Neutrophil (primary cell): ENCODE results near the gene ADPRM.

Experiments used
- H3K27ac ChIP-seq: fragments of 200-600 bp; sonication (generic); 2 replicates; pipeline ENCODE4 v1.5.1; 2016; ENCODE audit warnings: mild to moderate bottlenecking, moderate library complexity
- H3K27me3 ChIP-seq: fragments of 200-600 bp; sonication (generic); 2 replicates; pipeline ENCODE4 v1.6.0; 2016; ENCODE audit warnings: mild to moderate bottlenecking
- H3K36me3 ChIP-seq: fragments of 200-600 bp; sonication (generic); 2 replicates; pipeline ENCODE4 v1.5.1; 2017
- H3K4me1 ChIP-seq, 2 experiments: fragments of 200-600 bp in 1 of 2; sonication (generic) in 1 of 2; 1 replicate in 1 of 2; 2 replicates in 1 of 2; pipeline versions ENCODE4 v1.5.1 to v1.6.1; 2013 to 2016; ENCODE audit warnings: low read depth in 1 of 2, low read length in 1 of 2, mild to moderate bottlenecking in 1 of 2, moderate library complexity in 1 of 2; ENCODE audit not compliant: control insufficient read depth in 1 of 2, insufficient read depth in 1 of 2
- H3K4me3 ChIP-seq, 2 experiments: fragments of 200-600 bp in 1 of 2; sonication (generic) in 1 of 2; 1 replicate in 1 of 2; 2 replicates in 1 of 2; pipeline ENCODE4 v1.5.1; 2013 to 2016; ENCODE audit warnings: low read depth in 1 of 2, low read length in 1 of 2, mild to moderate bottlenecking in 1 of 2, moderate library complexity in 1 of 2
- H3K9me3 ChIP-seq: fragments of 200-600 bp; sonication (generic); 2 replicates; pipeline ENCODE4 v1.5.1; 2016
- CTCF ChIP-seq: fragments of 200-600 bp; sonication (generic); IDR thresholded peaks from 2 replicates; pipeline ENCODE4 v1.5.1; 2016; ENCODE audit warnings: antibody characterized with exemption

ADPRM gene

DNA sequence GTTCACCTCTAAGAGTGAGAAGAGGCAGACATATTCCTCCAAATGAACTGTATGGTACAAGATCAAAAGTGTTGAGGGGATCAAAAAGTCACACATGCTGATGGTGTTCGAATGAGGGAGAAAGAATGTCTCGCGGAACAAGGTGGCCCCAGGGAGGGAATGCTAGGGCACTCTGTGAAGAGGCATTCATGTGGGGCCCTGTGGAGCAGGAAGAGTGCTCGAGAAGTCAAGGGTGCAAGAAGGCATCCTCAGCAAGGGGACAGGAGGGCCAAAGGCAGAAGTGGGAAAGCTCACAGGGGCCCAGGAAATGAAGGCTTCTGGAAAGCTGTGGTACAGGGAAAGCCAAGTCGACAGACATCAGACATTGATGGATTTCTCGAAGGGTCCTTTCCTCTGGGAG lies 34.2 kb upstream of the ADPRM start:
- TF ChIP-seq CTCF: no peak
- no peak overlapping the region for H3K27ac ChIP-seq
- no peak overlapping the region for H3K4me3 ChIP-seq
- no peaks in the 10 kb centered on the region for H3K9me3 ChIP-seq
- H3K4me1 ChIP-seq: no peaks in the 10 kb centered on the region
- no peaks in the 10 kb centered on the region for H3K27me3 ChIP-seq
- no peaks in the 10 kb centered on the region for H3K36me3 ChIP-seq

DNA sequence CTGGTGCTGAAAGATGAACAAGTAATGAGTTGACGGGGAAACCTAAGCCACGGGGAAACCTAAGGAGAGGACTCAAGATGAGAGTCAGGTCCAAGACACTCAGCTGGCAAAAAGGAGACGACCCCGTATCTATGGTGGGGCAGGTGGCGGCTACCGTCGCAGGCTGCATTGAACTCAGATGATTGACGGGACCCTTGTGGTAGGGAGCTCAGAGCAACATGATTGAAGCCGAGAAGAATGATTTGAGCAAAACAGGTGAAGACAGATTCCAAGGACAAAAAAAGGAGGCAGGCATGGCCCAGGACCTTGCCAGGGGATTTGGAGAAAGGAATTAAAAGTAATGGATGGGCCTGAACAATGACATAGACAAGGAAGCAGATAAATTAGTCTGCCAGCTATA lies 32.8 kb upstream of the ADPRM start:
- TF ChIP-seq CTCF: no peak
- no peak overlapping the region for H3K27ac ChIP-seq
- H3K4me1 ChIP-seq: no peaks in the 10 kb centered on the region
- H3K36me3 ChIP-seq: no peaks in the 10 kb centered on the region
- no peaks in the 10 kb centered on the region for H3K27me3 ChIP-seq
- no peak overlapping the region for H3K4me3 ChIP-seq
- no peaks in the 10 kb centered on the region for H3K9me3 ChIP-seq

DNA sequence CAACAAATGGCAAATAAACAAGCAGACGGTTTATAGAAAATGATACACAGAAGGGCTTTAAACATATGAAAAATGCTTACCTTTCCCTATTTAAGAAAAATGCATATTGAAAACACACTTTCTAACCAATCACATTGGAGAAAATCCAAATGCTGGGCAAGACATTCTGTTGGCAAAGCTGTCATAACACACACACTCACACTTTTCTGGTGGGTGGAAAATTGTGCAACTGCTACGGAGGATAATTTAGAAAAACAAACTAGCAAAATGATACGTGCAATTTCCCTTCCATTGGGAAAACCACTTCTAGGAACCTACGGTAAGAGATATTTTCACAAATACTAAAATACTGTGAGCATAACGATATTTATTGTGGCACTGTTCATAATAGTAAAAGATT lies 30.5 kb upstream of the ADPRM start:
- no peaks in the 10 kb centered on the region for H3K4me1 ChIP-seq
- no peak for TF ChIP-seq CTCF
- H3K27ac ChIP-seq: no peak overlapping the region
- H3K27me3 ChIP-seq: no peaks in the 10 kb centered on the region
- no peaks in the 10 kb centered on the region for H3K9me3 ChIP-seq
- no peaks in the 10 kb centered on the region for H3K36me3 ChIP-seq
- H3K4me3 ChIP-seq: no peak overlapping the region

DNA sequence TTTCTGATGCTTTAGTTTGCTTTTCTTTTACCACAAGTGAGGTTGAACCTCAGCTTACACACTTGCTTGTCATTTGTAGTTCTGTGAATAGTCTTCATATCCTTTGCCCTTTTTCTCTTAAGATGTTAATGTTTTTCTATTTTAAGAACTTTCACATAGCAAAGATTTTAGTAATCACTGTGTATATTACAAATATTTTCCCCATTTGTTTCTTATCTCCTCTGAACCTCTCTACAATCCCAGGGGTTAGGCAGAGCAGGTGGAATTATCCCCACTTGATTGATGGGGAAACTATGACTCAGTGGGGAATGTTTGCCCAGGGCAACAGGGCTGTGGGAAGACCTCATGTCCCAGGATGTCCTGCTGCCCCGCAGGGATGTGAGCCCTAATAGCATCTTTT lies 28.6 kb upstream of the ADPRM start:
- Histone ChIP-seq H3K27ac (no peak overlapping the region), H3K27me3 (no peaks in the 10 kb centered on the region), H3K4me1 (no peaks in the 10 kb centered on the region), H3K4me3 (no peak overlapping the region), H3K9me3 (no peaks in the 10 kb centered on the region), H3K36me3 (no peaks in the 10 kb centered on the region)
- no peak for TF ChIP-seq CTCF

- Histone ChIP-seq H3K27me3 (no peaks in the 10 kb centered on the region), H3K36me3 (peaks cover 12% of the 10 kb centered on the region), H3K4me1 (peaks cover 3 to 15% of the 10 kb centered on the region in 2 experiments), H3K27ac (no peak overlapping the region), H3K9me3 (no peaks in the 10 kb centered on the region), H3K4me3 (no peak overlapping the region)
- no peak for TF ChIP-seq CTCF
Observed at GRCh38 chr17:10673312-10673711, 24.1 kb upstream of the ADPRM start.

DNA sequence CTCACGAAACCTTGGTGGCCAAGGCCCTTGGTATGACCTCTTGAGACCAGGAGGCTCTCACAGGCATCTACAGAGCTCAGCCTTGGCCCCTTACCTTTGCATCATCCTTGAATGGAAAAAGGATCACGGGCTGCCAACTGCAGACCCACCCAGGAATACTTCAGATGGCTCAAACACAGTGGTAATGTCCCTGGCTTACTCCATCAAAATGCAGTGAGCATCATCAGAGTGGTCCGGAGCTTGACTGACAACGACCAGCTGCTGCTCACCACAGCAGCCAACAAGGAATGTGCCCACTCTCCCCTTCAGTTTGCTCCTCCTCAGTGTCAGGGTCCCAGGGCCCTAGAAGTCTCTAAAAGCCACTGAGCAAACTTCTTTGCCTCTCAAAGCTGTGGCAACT lies 22.7 kb upstream of the ADPRM start:
- no peaks in the 10 kb centered on the region for H3K27me3 ChIP-seq
- no peak overlapping the region for H3K4me3 ChIP-seq
- H3K27ac ChIP-seq: no peak overlapping the region
- no peaks in the 10 kb centered on the region for H3K9me3 ChIP-seq
- H3K4me1 ChIP-seq: peaks cover 6 to 18% of the 10 kb centered on the region in 2 experiments
- peaks cover 14% of the 10 kb centered on the region for H3K36me3 ChIP-seq
- no peak for TF ChIP-seq CTCF
